ENCODE data around the gene ZNF136.

DNA sequence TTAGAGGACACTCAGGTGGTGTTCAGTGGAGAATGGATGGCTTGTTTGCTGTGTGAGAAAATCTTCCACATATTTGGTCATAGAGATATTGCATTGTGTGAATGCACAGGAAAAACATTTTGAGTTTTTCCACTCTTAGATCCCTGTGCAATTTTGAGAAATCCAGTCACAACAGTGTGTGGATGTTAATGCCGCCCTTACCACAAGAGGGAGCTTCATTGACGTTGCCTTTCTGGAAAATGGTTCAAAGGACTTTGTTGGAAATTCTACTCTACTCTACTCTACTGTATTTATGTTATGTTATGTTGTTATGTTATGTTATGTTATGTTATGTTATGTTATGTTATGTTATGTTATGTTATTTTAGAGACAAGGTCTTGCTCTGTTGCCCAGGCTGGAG lies 36.2 kb upstream of the ZNF136 start:
- TF ChIP-seq, protein P1, sequence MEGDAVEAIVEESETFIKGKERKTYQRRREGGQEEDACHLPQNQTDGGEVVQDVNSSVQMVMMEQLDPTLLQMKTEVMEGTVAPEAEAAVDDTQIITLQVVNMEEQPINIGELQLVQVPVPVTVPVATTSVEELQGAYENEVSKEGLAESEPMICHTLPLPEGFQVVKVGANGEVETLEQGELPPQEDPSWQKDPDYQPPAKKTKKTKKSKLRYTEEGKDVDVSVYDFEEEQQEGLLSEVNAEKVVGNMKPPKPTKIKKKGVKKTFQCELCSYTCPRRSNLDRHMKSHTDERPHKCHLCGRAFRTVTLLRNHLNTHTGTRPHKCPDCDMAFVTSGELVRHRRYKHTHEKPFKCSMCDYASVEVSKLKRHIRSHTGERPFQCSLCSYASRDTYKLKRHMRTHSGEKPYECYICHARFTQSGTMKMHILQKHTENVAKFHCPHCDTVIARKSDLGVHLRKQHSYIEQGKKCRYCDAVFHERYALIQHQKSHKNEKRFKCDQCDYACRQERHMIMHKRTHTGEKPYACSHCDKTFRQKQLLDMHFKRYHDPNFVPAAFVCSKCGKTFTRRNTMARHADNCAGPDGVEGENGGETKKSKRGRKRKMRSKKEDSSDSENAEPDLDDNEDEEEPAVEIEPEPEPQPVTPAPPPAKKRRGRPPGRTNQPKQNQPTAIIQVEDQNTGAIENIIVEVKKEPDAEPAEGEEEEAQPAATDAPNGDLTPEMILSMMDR (conservative IDR thresholded peaks at IDR 0.05; ENCODE audit: low read depth in 2 of 2): peak; percentile 68 to 83
- TF ChIP-seq CREB1 (CRISPR knock-in tag; IDR thresholded peaks at IDR 0.05; ENCODE audit: low read depth) (no peak), POLR2AphosphoS5 (IDR thresholded peaks at IDR 0.05; ENCODE audit: low read depth) (no peak), EZH2 (IDR thresholded peaks at IDR 0.05; ENCODE audit: low read depth, unreplicated experiment) (no peak), ZNF114 (CRISPR knock-in tag; IDR thresholded peaks at IDR 0.05) (no peak), JUNB (IDR thresholded peaks at IDR 0.05; ENCODE audit: unreplicated experiment) (no peak), ZNF331 (CRISPR knock-in tag; IDR thresholded peaks at IDR 0.05; ENCODE audit: low read depth) (no peak), NANOG (IDR thresholded peaks at IDR 0.05; ENCODE audit: borderline replicate concordance) (no peak)
- TF ChIP-seq, protein P2, sequence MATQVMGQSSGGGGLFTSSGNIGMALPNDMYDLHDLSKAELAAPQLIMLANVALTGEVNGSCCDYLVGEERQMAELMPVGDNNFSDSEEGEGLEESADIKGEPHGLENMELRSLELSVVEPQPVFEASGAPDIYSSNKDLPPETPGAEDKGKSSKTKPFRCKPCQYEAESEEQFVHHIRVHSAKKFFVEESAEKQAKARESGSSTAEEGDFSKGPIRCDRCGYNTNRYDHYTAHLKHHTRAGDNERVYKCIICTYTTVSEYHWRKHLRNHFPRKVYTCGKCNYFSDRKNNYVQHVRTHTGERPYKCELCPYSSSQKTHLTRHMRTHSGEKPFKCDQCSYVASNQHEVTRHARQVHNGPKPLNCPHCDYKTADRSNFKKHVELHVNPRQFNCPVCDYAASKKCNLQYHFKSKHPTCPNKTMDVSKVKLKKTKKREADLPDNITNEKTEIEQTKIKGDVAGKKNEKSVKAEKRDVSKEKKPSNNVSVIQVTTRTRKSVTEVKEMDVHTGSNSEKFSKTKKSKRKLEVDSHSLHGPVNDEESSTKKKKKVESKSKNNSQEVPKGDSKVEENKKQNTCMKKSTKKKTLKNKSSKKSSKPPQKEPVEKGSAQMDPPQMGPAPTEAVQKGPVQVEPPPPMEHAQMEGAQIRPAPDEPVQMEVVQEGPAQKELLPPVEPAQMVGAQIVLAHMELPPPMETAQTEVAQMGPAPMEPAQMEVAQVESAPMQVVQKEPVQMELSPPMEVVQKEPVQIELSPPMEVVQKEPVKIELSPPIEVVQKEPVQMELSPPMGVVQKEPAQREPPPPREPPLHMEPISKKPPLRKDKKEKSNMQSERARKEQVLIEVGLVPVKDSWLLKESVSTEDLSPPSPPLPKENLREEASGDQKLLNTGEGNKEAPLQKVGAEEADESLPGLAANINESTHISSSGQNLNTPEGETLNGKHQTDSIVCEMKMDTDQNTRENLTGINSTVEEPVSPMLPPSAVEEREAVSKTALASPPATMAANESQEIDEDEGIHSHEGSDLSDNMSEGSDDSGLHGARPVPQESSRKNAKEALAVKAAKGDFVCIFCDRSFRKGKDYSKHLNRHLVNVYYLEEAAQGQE (IDR thresholded peaks at IDR 0.05; ENCODE audit: unreplicated experiment): no peak

Measured in GM23338 (cell line).